ENCODE results near the gene NCOA6.
A peak's percentile ranks its signal among the peaks of the same experiment; 100 is the strongest.

NCOA6 gene

GRCh38 chr20:34680586-34681175 lies 144.8 kb downstream of the NCOA6 start:
- DNase-seq (ENCODE audit: low spot score) = no peak
- no peak for TF ChIP-seq CTCF (IDR thresholded peaks at IDR 0.05; ENCODE audit: extremely low read depth, missing control alignments)

- peak; percentile 94 for DNase-seq (ENCODE audit: low spot score)
- TF ChIP-seq CTCF (IDR thresholded peaks at IDR 0.05; ENCODE audit: extremely low read depth, missing control alignments) = no peak
Observed at GRCh38 chr20:34676642-34677373, 148.6 kb downstream of the NCOA6 start, which contains the start of gene PIGU. TSS of gene PIGU (minus strand) at chr20:34677092. CDS start at chr20:34677085, 7 bp downstream.

GRCh38 chr20:34675993-34676641 lies 149.3 kb downstream of the NCOA6 start:
- no peak for TF ChIP-seq CTCF (IDR thresholded peaks at IDR 0.05; ENCODE audit: extremely low read depth, missing control alignments)
- DNase-seq (ENCODE audit: low spot score) = no peak

- TF ChIP-seq CTCF (IDR thresholded peaks at IDR 0.05; ENCODE audit: extremely low read depth, missing control alignments) = no peak
- DNase-seq (ENCODE audit: low spot score) = no peak
Observed at GRCh38 chr20:34675561-34675960, 149.9 kb downstream of the NCOA6 start.

- DNase-seq (ENCODE audit: low spot score) = no peak
- no peak for TF ChIP-seq CTCF (IDR thresholded peaks at IDR 0.05; ENCODE audit: extremely low read depth, missing control alignments)
Observed at GRCh38 chr20:34673412-34673811, 152.0 kb downstream of the NCOA6 start.

GRCh38 chr20:34669094-34669493 lies 156.4 kb downstream of the NCOA6 start:
- TF ChIP-seq CTCF (IDR thresholded peaks at IDR 0.05; ENCODE audit: extremely low read depth, missing control alignments) = no peak

More at GRCh38 chr20:34669094-34669493, 156.4 kb downstream of the NCOA6 start:
- DNase-seq (ENCODE audit: low spot score) = no peak
